ENCODE measurements around the gene APIP. TPM values are rescaled to one million over a fixed set of nuclear protein-coding genes. Genes with fewer than 3 reads are reported as not detected.

The APIP gene, protein sequence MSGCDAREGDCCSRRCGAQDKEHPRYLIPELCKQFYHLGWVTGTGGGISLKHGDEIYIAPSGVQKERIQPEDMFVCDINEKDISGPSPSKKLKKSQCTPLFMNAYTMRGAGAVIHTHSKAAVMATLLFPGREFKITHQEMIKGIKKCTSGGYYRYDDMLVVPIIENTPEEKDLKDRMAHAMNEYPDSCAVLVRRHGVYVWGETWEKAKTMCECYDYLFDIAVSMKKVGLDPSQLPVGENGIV
- total RNA-seq: 10 to 100 TPM in 3 of 4 donors, 1 to 10 TPM in 1; 9.9 to 16.1 (median 13.5) TPM

DNA sequence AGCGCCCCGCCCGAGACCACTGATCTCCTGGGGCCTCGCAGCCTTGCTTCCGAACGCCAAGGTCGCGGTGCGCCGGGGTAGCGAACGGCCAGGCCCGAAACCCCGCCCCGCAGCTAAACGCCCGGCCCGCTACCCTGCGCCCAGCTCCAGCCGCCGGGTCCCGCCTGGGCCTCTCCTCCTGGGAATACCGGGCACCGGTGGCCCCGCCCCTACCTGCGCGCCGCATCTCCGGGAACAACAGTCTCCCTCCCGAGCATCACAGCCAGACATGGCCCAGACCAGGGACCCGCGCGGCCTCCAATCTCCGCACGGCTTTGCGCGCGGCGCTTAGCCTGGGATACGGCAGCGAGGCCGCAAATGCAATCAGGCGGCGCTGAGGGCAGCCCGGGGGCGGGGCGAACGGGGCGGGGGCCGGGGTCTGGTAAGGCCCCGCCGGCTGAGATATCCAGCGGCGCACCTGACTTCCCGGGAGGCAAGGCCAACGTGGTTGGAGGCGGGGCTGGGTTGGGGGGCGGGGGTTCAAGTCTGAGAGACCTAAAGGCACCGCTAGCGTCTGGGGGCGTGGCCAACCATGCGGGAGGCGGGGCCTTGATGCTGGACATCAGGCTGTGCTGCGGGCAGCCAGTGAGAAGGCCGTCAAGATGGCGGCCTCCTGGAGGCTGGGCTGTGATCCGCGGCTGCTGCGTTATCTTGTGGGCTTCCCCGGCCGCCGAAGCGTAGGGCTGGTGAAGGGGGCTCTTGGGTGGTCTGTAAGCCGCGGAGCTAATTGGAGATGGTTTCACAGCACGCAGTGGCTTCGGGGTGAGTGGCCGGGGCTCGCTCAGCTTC is at the start of gene APIP, which contains the start of gene PDHX:
Gene APIP, minus strand, starts transcription at position 365 of the 828 bp plus-strand sequence. Its CDS starts 95 bp downstream, at position 270.
Gene PDHX, plus strand, starts transcription at position 604 of the 828 bp plus-strand sequence. Its CDS starts 38 bp downstream, at position 642.
- WGBS, 2 donors: 0% methylated on average over 37 to 41 of the region's 79 CpGs

DNA sequence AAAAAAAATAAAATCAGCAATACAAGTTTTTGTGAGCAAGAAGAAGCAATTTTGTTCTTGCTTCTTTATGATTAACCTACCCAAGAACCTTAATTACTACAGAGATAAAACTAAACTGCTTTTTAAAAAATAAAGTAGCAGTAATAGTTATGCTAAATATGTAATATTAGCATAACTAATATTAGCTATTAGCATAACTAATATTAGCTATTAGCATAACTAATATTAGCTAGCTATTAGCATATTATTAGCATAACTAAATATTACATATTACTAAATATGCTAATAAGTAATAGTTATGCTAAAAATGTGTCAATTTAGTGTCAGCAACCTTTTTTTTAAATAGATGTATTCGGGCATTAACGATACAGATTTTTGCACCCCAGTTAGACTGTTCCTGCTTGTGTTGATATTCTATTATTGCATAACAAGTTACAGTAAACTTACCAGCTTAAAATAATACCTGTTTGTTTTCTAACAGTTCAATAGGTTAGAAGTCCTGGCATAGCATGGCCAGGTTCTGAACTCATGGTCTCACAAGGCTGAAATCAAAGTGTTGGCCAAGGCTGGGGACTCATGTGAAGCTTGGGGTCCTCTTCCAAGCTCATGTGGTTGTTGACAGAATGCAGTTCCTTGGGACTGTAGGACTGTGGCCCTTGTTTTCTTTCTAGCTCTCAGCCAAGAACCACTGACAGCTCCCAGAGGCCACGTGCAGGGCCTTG is 48.6 kb upstream of the APIP start:
- no peak for TF ChIP-seq POLR2A (IDR thresholded peaks at IDR 0.05)
- TF ChIP-seq, protein P1, sequence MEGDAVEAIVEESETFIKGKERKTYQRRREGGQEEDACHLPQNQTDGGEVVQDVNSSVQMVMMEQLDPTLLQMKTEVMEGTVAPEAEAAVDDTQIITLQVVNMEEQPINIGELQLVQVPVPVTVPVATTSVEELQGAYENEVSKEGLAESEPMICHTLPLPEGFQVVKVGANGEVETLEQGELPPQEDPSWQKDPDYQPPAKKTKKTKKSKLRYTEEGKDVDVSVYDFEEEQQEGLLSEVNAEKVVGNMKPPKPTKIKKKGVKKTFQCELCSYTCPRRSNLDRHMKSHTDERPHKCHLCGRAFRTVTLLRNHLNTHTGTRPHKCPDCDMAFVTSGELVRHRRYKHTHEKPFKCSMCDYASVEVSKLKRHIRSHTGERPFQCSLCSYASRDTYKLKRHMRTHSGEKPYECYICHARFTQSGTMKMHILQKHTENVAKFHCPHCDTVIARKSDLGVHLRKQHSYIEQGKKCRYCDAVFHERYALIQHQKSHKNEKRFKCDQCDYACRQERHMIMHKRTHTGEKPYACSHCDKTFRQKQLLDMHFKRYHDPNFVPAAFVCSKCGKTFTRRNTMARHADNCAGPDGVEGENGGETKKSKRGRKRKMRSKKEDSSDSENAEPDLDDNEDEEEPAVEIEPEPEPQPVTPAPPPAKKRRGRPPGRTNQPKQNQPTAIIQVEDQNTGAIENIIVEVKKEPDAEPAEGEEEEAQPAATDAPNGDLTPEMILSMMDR (IDR thresholded peaks at IDR 0.05): no peak
- intact Hi-C loops (cut with DNase I; ENCODE audit: low total_unique reads): no loop called here
- no peak overlapping the region for H3K4me3 ChIP-seq (ENCODE audit: low read depth, poor library complexity, severe bottlenecking)
- no peak for DNase-seq (ENCODE audit: low spot score in 2 of 2)
- WGBS, 2 donors: 64 to 73% methylated on average over 3 of the region's 3 CpGs

More for the DNA sequence above, at the start of gene APIP, which contains the start of gene PDHX:
- intact Hi-C loops (cut with DNase I; ENCODE audit: low total_unique reads): no loop called here
- peak in 1 of 2 donors; percentile 89 for TF ChIP-seq POLR2A (IDR thresholded peaks at IDR 0.05)
- TF ChIP-seq, protein P1 (IDR thresholded peaks at IDR 0.05): no peak
- peak; percentile 96 to 99 for DNase-seq (ENCODE audit: low spot score in 2 of 2)
- H3K4me3 ChIP-seq (ENCODE audit: low read depth, poor library complexity, severe bottlenecking): peak within 1 kb of the TSS; percentile 87

DNA sequence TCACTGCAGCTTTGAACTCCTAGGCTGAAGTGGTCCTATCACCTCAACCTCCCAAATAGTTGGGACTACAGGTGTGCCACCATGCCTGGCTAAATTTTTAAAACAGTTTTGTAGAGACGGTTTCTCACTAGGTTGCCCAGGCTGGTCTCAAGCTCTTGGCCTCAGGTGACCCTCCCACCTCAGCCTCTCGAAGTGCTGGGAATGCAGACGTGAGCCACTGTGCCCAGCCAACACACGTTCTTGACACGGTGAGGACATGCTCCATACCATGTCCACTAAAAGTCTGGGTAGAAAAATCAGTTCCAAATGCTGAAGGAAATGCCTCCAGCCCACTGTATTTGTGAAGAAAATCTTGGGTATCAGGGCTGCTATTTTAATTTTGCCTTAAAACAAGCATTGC is 47.2 kb upstream of the APIP start:
- H3K4me3 ChIP-seq (ENCODE audit: low read depth, poor library complexity, severe bottlenecking): no peak overlapping the region
- no peak for TF ChIP-seq POLR2A (IDR thresholded peaks at IDR 0.05)
- TF ChIP-seq, protein P1 (IDR thresholded peaks at IDR 0.05): no peak
- WGBS, 2 donors: 85 to 98% methylated on average over 5 of the region's 5 CpGs
- no peak for DNase-seq (ENCODE audit: low spot score in 2 of 2)
- intact Hi-C loops (cut with DNase I; ENCODE audit: low total_unique reads): no loop called here

DNA sequence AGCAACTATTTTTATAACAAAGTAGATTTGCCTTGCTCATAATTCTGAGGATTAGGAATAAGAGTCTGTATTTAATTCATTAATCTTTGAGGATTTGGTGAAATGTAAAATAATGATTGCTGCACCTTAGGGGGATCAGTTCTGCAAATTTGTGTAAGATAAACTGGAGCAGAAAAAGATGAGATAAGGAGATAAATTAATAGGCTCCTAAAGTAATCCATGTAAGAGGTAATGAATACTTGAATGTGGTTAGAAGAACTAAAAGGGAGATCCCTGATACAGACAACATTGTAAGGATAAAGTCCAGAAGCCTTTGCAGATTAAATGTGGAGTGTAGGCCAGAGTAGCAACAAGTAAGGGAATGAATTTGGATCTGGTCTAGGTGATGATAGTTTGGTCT is 45.9 kb upstream of the APIP start:
- intact Hi-C loops (cut with DNase I; ENCODE audit: low total_unique reads): no loop called here
- no peak for DNase-seq (ENCODE audit: low spot score in 2 of 2)
- no peak overlapping the region for H3K4me3 ChIP-seq (ENCODE audit: low read depth, poor library complexity, severe bottlenecking)
- TF ChIP-seq POLR2A (IDR thresholded peaks at IDR 0.05): no peak
- TF ChIP-seq, protein P1 (IDR thresholded peaks at IDR 0.05): no peak

DNA sequence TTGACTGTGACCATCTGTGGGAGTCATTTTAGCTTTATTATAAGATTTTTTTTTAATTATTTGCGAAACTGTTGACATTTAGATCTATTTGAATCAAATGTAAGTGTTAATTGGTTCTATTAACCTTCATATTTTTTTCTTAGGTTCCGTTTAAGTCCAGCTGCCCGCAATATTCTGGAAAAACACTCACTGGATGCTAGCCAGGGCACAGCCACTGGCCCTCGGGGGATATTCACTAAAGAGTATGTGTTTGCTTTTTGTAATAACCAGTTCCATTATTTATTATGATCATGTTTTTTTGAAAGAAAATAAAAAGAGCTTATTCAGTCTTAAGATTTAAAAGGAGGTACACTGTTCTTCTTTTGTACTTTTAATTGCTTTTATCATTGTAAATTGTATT is 44.1 kb upstream of the APIP start:
- H3K4me3 ChIP-seq (ENCODE audit: low read depth, poor library complexity, severe bottlenecking): no peak overlapping the region
- 43 to 48% methylated on average over 4 of the region's 4 CpGs for WGBS, 2 donors
- intact Hi-C loops (cut with DNase I; ENCODE audit: low total_unique reads): no loop called here
- no peak for DNase-seq (ENCODE audit: low spot score in 2 of 2)
- TF ChIP-seq, protein P1 (IDR thresholded peaks at IDR 0.05): no peak
- no peak for TF ChIP-seq POLR2A (IDR thresholded peaks at IDR 0.05)

Measured in lower leg skin (tissue), 4 donors.